Kidney (tissue), 14 donors: Measurements from ENCODE around the gene LUC7L. TPM values are rescaled to one million over a fixed set of nuclear protein-coding genes. Genes with fewer than 3 reads are reported as not detected.

Experiments used
- DNase-seq, 5 donors: peaks; one replicate each; pipeline ENCODE4 v3.0.0-alpha.2; 2013 to 2020
- FAIRE-seq: peaks from 2 replicates; lab custom pipeline; 2012; peaks lifted over from hg19 to GRCh38; lab: Jason Lieb, UNC
- H3K27ac ChIP-seq, 2 donors: one replicate each; pipeline ENCODE4 v1.7.0; 2013; ENCODE audit warnings: low read depth in 2 of 2, low read length in 2 of 2, inconsistent platforms in 1 of 2
- H3K27me3 ChIP-seq: one replicate; pipeline ENCODE4 v1.7.1; 2013; ENCODE audit warnings: low read length, inconsistent platforms; ENCODE audit not compliant: control insufficient read depth, insufficient read depth
- H3K36me3 ChIP-seq, 3 donors: one replicate each; pipeline versions ENCODE4 v1.7.0 to v1.7.1; 2013; ENCODE audit warnings: low read length in 3 of 3, control low read depth in 1 of 3, inconsistent platforms in 1 of 3; ENCODE audit not compliant: insufficient read depth in 3 of 3, control insufficient read depth in 2 of 3
- H3K4me1 ChIP-seq, 3 donors: one replicate each; pipeline versions ENCODE4 v1.7.0 to v1.7.1; 2013; ENCODE audit warnings: low read length in 3 of 3, inconsistent platforms in 1 of 3, low read depth in 1 of 3; ENCODE audit not compliant: control insufficient read depth in 2 of 3, insufficient read depth in 2 of 3
- H3K4me3 ChIP-seq, 3 donors: one replicate each; pipeline versions ENCODE4 v1.7.0 to v1.8.1; 2013; ENCODE audit warnings: low read length in 3 of 3, control low read depth in 1 of 3, inconsistent platforms in 1 of 3
- H3K9ac ChIP-seq, 3 donors: one replicate each; pipeline versions ENCODE4 v1.7.0 to v1.7.1; 2013; ENCODE audit warnings: low read length in 3 of 3, control low read depth in 1 of 3, inconsistent platforms in 1 of 3
- H3K9me3 ChIP-seq, 3 donors: one replicate each; pipeline versions ENCODE4 v1.7.0 to v1.7.1; 2013; ENCODE audit warnings: low read length in 3 of 3, control low read depth in 1 of 3, inconsistent platforms in 1 of 3; ENCODE audit not compliant: control insufficient read depth in 2 of 3, insufficient read depth in 1 of 3
- CTCF ChIP-seq: IDR thresholded peaks from 3 replicates; pipeline ENCODE4 v1.5.1; 2012; ENCODE audit warnings: mild to moderate bottlenecking, moderate library complexity, borderline replicate concordance; ENCODE audit not compliant: insufficient read depth; ENCODE audit errors: extremely low read depth
- intact Hi-C: fragments of 100-400 bp; cut with DNase I; formaldehyde crosslinking; loops from one replicate; pipeline ENCODE4 v1.11.1; 2022
- polyA plus RNA-seq: library from polyadenylated mRNA; stranded (reverse); fragments of 350-450 nt; fragmentation: Illumina TruSeq; extraction: RNeasy Lipid Tissue Mini Kit (QIAGEN cat#74804); gene quantifications from one replicate; pipeline ENCODE4 v1.2.3, GENCODE V29; 2014; ENCODE audit warnings: low read depth, low replicate concordance; ENCODE audit not compliant: insufficient read depth
- total RNA-seq: library from RNA; stranded (reverse); fragmentation: NEBNext Ultra II Directional; extraction: Animal tissue kit (Norgen Biotek cat#: 25700); gene quantifications from one replicate; pipeline ENCODE4 v1.2.1, GENCODE V29; 2021
- donor health status: control.
- donor health status: control.
- donor health status: control.
- donor health status: control.
- donor health status: control.
- donor health status: DM: yes; HTN: yes; CAD: no.
- donor health status: Normal renal cell carcinoma (clear cell type).

Gene LUC7L
- total and polyA plus RNA-seq, 2 donors from 2014 or later: 56.3 to 72.0 TPM

GRCh38 chr16:192686-193085 lies 36.6 kb downstream of the LUC7L start:
- Histone ChIP-seq H3K27ac (no peak overlapping the region), H3K27me3 (no peaks in the 10 kb centered on the region), H3K36me3 (peaks cover 4 to 67% (median 43%) of the 10 kb centered on the region in 3 donors), H3K4me3 (no peak overlapping the region), H3K9me3 (no peaks in the 10 kb centered on the region), H3K9ac (no peak overlapping the region), H3K4me1 (no peaks in the 10 kb centered on the region)
- no peak for TF ChIP-seq CTCF
- no peak for DNase-seq
- FAIRE-seq: no peak
- intact Hi-C loops: no loop called here

GRCh38 chr16:191831-192230 lies 37.4 kb downstream of the LUC7L start:
- intact Hi-C loops: no loop called here
- Histone ChIP-seq H3K4me1 (no peaks in the 10 kb centered on the region), H3K9ac (no peak overlapping the region), H3K36me3 (peaks cover 4 to 65% (median 43%) of the 10 kb centered on the region in 3 donors), H3K9me3 (no peaks in the 10 kb centered on the region), H3K27ac (no peak overlapping the region), H3K27me3 (no peaks in the 10 kb centered on the region), H3K4me3 (no peak overlapping the region)
- no peak for DNase-seq
- FAIRE-seq: no peak
- no peak for TF ChIP-seq CTCF

- TF ChIP-seq CTCF: no peak
- intact Hi-C loops: no loop called here
- no peaks in the 10 kb centered on the region for H3K9me3 ChIP-seq
- no peak overlapping the region for H3K4me3 ChIP-seq
- H3K36me3 ChIP-seq: peaks cover 4 to 51% (median 36%) of the 10 kb centered on the region in 3 donors
- DNase-seq: no peak
- H3K4me1 ChIP-seq: no peaks in the 10 kb centered on the region
- no peak overlapping the region for H3K27ac ChIP-seq
- no peaks in the 10 kb centered on the region for H3K27me3 ChIP-seq
- no peak overlapping the region for H3K9ac ChIP-seq
- no peak for FAIRE-seq
Measured at GRCh38 chr16:189604-190186, 39.6 kb downstream of the LUC7L start.

- DNase-seq (no peak), FAIRE-seq (no peak)
- no peak overlapping the region for H3K27ac ChIP-seq
- no peak overlapping the region for H3K9ac ChIP-seq
- intact Hi-C loops: no loop called here
- no peaks in the 10 kb centered on the region for H3K9me3 ChIP-seq
- H3K4me3 ChIP-seq: no peak overlapping the region
- H3K27me3 ChIP-seq: no peaks in the 10 kb centered on the region
- peaks cover 4 to 45% (median 34%) of the 10 kb centered on the region in 3 donors for H3K36me3 ChIP-seq
- no peaks in the 10 kb centered on the region for H3K4me1 ChIP-seq
- no peak for TF ChIP-seq CTCF
Measured at GRCh38 chr16:188674-189073, 40.6 kb downstream of the LUC7L start.
